NCI-H82 treated with DMSO at 0.1 percent for 48 hours (cell line): Measurements from ENCODE around the gene FAM200C.

ENCODE experiments used
- DNase-seq: peaks from one replicate; lab custom pipeline; 2025; ENCODE audit not compliant: unreplicated experiment; lab: John Stamatoyannopoulos, UW

Gene FAM200C

GRCh38 chr5:160419458-160420330, 19.8 kb upstream of the FAM200C start:
- peak; percentile 16 for DNase-seq

GRCh38 chr5:160418561-160419457, 19.0 kb upstream of the FAM200C start, which contains the start of gene SLU7:
Gene SLU7 (minus strand): TSS chr5:160419081. CDS start chr5:160415294, 3,787 bp downstream.
- DNase-seq: peak; percentile 82

- no peak for DNase-seq
Observed at GRCh38 chr5:160398806-160399205, 1.0 kb downstream of the FAM200C start.

GRCh38 chr5:160397492-160397891, 2.4 kb downstream of the FAM200C start:
- DNase-seq: no peak

- DNase-seq: no peak
Observed at GRCh38 chr5:160395111-160395510, 4.7 kb downstream of the FAM200C start.

- no peak for DNase-seq
Observed at GRCh38 chr5:160390787-160391696, 8.8 kb downstream of the FAM200C start.

- no peak for DNase-seq
Observed at GRCh38 chr5:160387445-160387844, 12.4 kb downstream of the FAM200C start.

GRCh38 chr5:160385496-160385895, 14.4 kb downstream of the FAM200C start:
- no peak for DNase-seq

- DNase-seq: no peak
Observed at GRCh38 chr5:160384681-160385080, 15.2 kb downstream of the FAM200C start.

GRCh38 chr5:160382346-160382745, 17.5 kb downstream of the FAM200C start:
- no peak for DNase-seq

- no peak for DNase-seq
Observed at GRCh38 chr5:160380041-160380440, 19.8 kb downstream of the FAM200C start.

GRCh38 chr5:160379511-160379910, 20.3 kb downstream of the FAM200C start:
- no peak for DNase-seq

GRCh38 chr5:160378330-160378729, 21.5 kb downstream of the FAM200C start:
- DNase-seq: no peak

GRCh38 chr5:160377651-160378050, 22.2 kb downstream of the FAM200C start:
- DNase-seq: no peak

GRCh38 chr5:160376416-160376815, 23.4 kb downstream of the FAM200C start:
- DNase-seq: no peak

- DNase-seq: no peak
Observed at GRCh38 chr5:160375701-160376100, 24.2 kb downstream of the FAM200C start.

- no peak for DNase-seq
Observed at GRCh38 chr5:160375166-160375565, 24.7 kb downstream of the FAM200C start.

- DNase-seq: no peak
Observed at GRCh38 chr5:160371294-160371693, 28.6 kb downstream of the FAM200C start.

- no peak for DNase-seq
Observed at GRCh38 chr5:160370713-160371034, 29.2 kb downstream of the FAM200C start.

GRCh38 chr5:160369990-160370712, 29.7 kb downstream of the FAM200C start, which contains the start of gene C1QTNF2:
Gene C1QTNF2 (minus strand): TSS chr5:160370626. CDS start chr5:160355011, 15,615 bp downstream.
- no peak for DNase-seq
